Type B pancreatic cell (in vitro differentiated cells): ENCODE results near the gene HK1. TPM values are rescaled to one million over a fixed set of nuclear protein-coding genes. Genes with fewer than 3 reads are reported as not detected.

Experiments
- DNase-seq: peaks from one replicate; pipeline ENCODE4 v3.0.0; 2021; ENCODE audit warnings: mixed read lengths; ENCODE audit not compliant: unreplicated experiment; ENCODE audit errors: extremely low spot score
- H3K27ac Mint-ChIP-seq: 2 replicates; pipeline ENCODE4 v1.8.0; 2021; ENCODE audit warnings: mild to moderate bottlenecking, mixed read lengths
- H3K27me3 Mint-ChIP-seq: 2 replicates; pipeline ENCODE4 v1.8.0; 2021; ENCODE audit warnings: mixed read lengths
- H3K36me3 Mint-ChIP-seq: 2 replicates; pipeline ENCODE4 v1.8.0; 2021; ENCODE audit warnings: mixed read lengths
- H3K4me1 Mint-ChIP-seq: one replicate; pipeline ENCODE4 v1.8.0; 2021; ENCODE audit warnings: mixed read lengths; ENCODE audit not compliant: unreplicated experiment
- H3K4me3 Mint-ChIP-seq: 2 replicates; pipeline ENCODE4 v1.8.0; 2021; ENCODE audit warnings: mild to moderate bottlenecking, mixed read lengths
- H3K9me3 Mint-ChIP-seq: 2 replicates; pipeline ENCODE4 v1.8.0; 2021; ENCODE audit warnings: mixed read lengths
- CTCF ChIP-seq: fragments of 200-600 bp; sonication (generic); conservative IDR thresholded peaks from 2 replicates; pipeline ENCODE4 v1.5.0; 2021; ENCODE audit warnings: antibody characterized with exemption, mild to moderate bottlenecking
- total RNA-seq: library from RNA; stranded (reverse); gene quantifications from 2 replicates; pipeline ENCODE4 v1.2.1, GENCODE V29; 2021; ENCODE audit warnings: low replicate concordance

Gene HK1
- total RNA-seq, 1 donor from 2014 or later: 60.8 TPM

GRCh38 chr10:69419096-69419743 lies 140.9 kb downstream of the HK1 start:
- H3K4me1 Mint-ChIP-seq: peaks cover 23% of the 10 kb centered on the region
- TF ChIP-seq CTCF: no peak
- H3K9me3 Mint-ChIP-seq: no peaks in the 10 kb centered on the region
- peaks cover 4% of the 10 kb centered on the region for H3K27me3 Mint-ChIP-seq
- no peak for DNase-seq
- no peak overlapping the region for H3K27ac Mint-ChIP-seq
- no peak overlapping the region for H3K4me3 Mint-ChIP-seq
- no peaks in the 10 kb centered on the region for H3K36me3 Mint-ChIP-seq

- TF ChIP-seq CTCF: no peak
- H3K27ac Mint-ChIP-seq: no peak overlapping the region
- H3K4me1 Mint-ChIP-seq: peaks cover 23% of the 10 kb centered on the region
- H3K4me3 Mint-ChIP-seq: no peak overlapping the region
- H3K36me3 Mint-ChIP-seq: no peaks in the 10 kb centered on the region
- DNase-seq: no peak
- H3K9me3 Mint-ChIP-seq: no peaks in the 10 kb centered on the region
- H3K27me3 Mint-ChIP-seq: peaks cover 4% of the 10 kb centered on the region
Observed at GRCh38 chr10:69419744-69420126, 141.4 kb downstream of the HK1 start.

- Mint-ChIP-seq H3K36me3 (no peaks in the 10 kb centered on the region), H3K27ac (peak overlapping the region; percentile 62), H3K4me3 (no peak overlapping the region), H3K9me3 (peaks cover 4% of the 10 kb centered on the region), H3K4me1 (peaks cover 29% of the 10 kb centered on the region), H3K27me3 (peaks cover 4% of the 10 kb centered on the region)
- no peak for TF ChIP-seq CTCF
- no peak for DNase-seq
Observed at GRCh38 chr10:69421611-69422308, 143.5 kb downstream of the HK1 start.

GRCh38 chr10:69422676-69423075 lies 144.4 kb downstream of the HK1 start:
- no peak for TF ChIP-seq CTCF
- Mint-ChIP-seq H3K9me3 (peaks cover 4% of the 10 kb centered on the region), H3K4me1 (peaks cover 23% of the 10 kb centered on the region), H3K27ac (no peak overlapping the region), H3K4me3 (no peak overlapping the region), H3K36me3 (no peaks in the 10 kb centered on the region), H3K27me3 (peaks cover 4% of the 10 kb centered on the region)
- DNase-seq: no peak

- no peak for TF ChIP-seq CTCF
- no peak for DNase-seq
- Mint-ChIP-seq H3K27me3 (peaks cover 7% of the 10 kb centered on the region), H3K36me3 (no peaks in the 10 kb centered on the region), H3K9me3 (peaks cover 4% of the 10 kb centered on the region), H3K4me3 (no peak overlapping the region), H3K27ac (no peak overlapping the region), H3K4me1 (peaks cover 10% of the 10 kb centered on the region)
Observed at GRCh38 chr10:69425041-69425440, 146.7 kb downstream of the HK1 start.
